Heart right ventricle (tissue), 16 donors: ENCODE results near the gene GABRR1. TPM values are rescaled to one million over a fixed set of nuclear protein-coding genes. Genes with fewer than 3 reads are reported as not detected.

Experiments
- ATAC-seq, 8 donors: fragments of 200-7000 bp; cut with Tn5 transposase; one replicate each; pipeline ENCODE4 v1.9.1; 2020; ENCODE audit warnings: mild to moderate bottlenecking in 8 of 8, moderate library complexity in 8 of 8, moderate number of reproducible peaks in 1 of 8
- DNase-seq, 2 donors: peaks; one replicate each; pipeline ENCODE4 v3.0.0-alpha.2; 2020
- H3K27ac ChIP-seq, 10 donors: fragments of 200-600 bp; sonication (generic) in 2 of 10; one replicate each; pipeline versions ENCODE4 v1.5.0 to v1.8.0; 2020 to 2022; ENCODE audit warnings: mild to moderate bottlenecking in 3 of 10
- H3K27me3 ChIP-seq, 7 donors: fragments of 200-600 bp; one replicate each; pipeline ENCODE4 v1.8.0; 2021 to 2022; ENCODE audit warnings: mild to moderate bottlenecking in 2 of 7
- H3K36me3 ChIP-seq, 9 donors: fragments of 200-600 bp; sonication (generic) in 1 of 9; one replicate each; pipeline versions ENCODE4 v1.5.0 to v1.8.0; 2020 to 2022; ENCODE audit warnings: mild to moderate bottlenecking in 2 of 9
- H3K4me1 ChIP-seq, 9 donors: fragments of 200-600 bp; sonication (generic) in 1 of 9; one replicate each; pipeline versions ENCODE4 v1.5.0 to v1.8.0; 2020 to 2022; ENCODE audit warnings: mild to moderate bottlenecking in 4 of 9
- H3K4me3 ChIP-seq, 10 donors: fragments of 200-600 bp; sonication (generic) in 2 of 10; one replicate each; pipeline versions ENCODE4 v1.5.0 to v1.8.0; 2020 to 2022; ENCODE audit warnings: mild to moderate bottlenecking in 7 of 10, moderate library complexity in 2 of 10
- H3K9me3 ChIP-seq, 11 donors: fragments of 200-600 bp in 10 of 11; sonication (generic) in 2 of 11; one replicate each; pipeline versions ENCODE4 v1.5.0 to v1.8.0; 2013 to 2022; ENCODE audit warnings: mild to moderate bottlenecking in 2 of 11, control low read depth in 1 of 11, moderate library complexity in 1 of 11
- WGBS, 2 donors: extraction: QIAGEN DNeasy Blood & Tissue Kit; methylation state at CpG; one replicate each; pipeline ENCODE4 v1.1.7; 2013; ENCODE audit warnings: inconsistent platforms in 1 of 2; 5-methylcytosine and 5-hydroxymethylcytosine counted together
- intact Hi-C, 10 donors: fragments of 100-400 bp; cut with DNase I; formaldehyde crosslinking; loops; one replicate each; pipeline versions ENCODE4 v1.11.1 to v1.14.2; 2022
- polyA plus RNA-seq, 2 donors: library from polyadenylated mRNA; stranded (reverse); fragments of 200-250 nt; gene quantifications; one replicate each; pipeline ENCODE4 v1.2.3, GENCODE V29; 2013
- total RNA-seq, 10 donors: library from RNA; stranded (reverse); fragmentation: NEBNext Ultra II Directional in 3 of 10; extraction: Animal tissue kit (Norgen Biotek cat#: 25700) in 3 of 10; gene quantifications; one replicate each; pipeline versions ENCODE4 v1.2.1 to v1.2.4, GENCODE V29; 2021 to 2023
- TF ChIP-seq, protein P1 (sequence below), 9 donors: fragments of 200-600 bp; sonication (generic) in 2 of 9; IDR thresholded peaks; one replicate each; pipeline versions ENCODE4 v1.5.0 to v1.8.0; 2021 to 2022; ENCODE audit warnings: antibody characterized with exemption in 9 of 9, mild to moderate bottlenecking in 5 of 9, moderate library complexity in 1 of 9
- donor health status: Arrhythmogenic right ventricular cardiomyopathy.
- donor health status: ischemic (EF 13 %, LVEDD 7.1; RV severe dilation, severe dysfunction).
- donor health status: healthy with polysubstance abuse.
- donor health status: DM: no; HTN: yes; CAD: no.
- donor health status: DM: no; HTN: no; CAD: no.
- donor health status: ischemic (EF 25% LVEDD 6.9; RV normal size, moderate dysfunction).
- donor health status: ischemic (EF 25% LVEDD 5.7; RV mildly dilated, moderate dysfunction).
- donor health status: healthy.
- donor health status: DM: yes; HTN: yes; CAD: no.
- donor health status: Ischemic cardiomyopathy.
- donor health status: ischemic (EF 35%, LVEDD 5.7; RV mildly dilated, moderate dysfunction).
- donor health status: nonischemic (EF 11% LVEDD 7.7; RV severe dilation, severe dysfunction).
- donor health status: DM: yes; HTN: yes; CAD: no.
- donor health status: PGD.
- donor health status: ischemic (EF 29% LVEDD 5.4; RV normal size, mild dysfunction).
- donor health status: nonischemic (EF 23%, LVEDD 6.1; RV moderate dilation, normal function).

The GABRR1 gene
- total and polyA plus RNA-seq, 12 donors: 0.01 TPM; not detected in 11

DNA sequence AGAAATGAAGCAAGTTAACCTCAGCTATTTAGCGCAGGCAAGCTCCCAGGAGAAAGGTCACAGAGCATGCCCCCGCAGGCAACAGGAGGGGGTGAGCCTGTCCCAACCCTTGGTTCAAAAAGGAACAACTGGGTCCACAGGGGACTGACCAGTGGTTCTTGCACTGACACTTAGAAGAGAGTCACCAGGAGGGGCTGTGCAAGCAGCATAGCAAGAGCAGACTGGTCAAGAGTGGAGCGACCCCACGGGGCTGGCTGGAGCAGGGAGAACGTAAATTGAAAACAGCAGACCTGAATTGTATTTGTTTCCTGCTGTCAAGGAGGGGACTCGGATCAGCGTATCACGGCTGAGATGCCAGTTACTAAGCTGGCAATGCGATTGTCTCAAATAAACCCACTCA is 32.8 kb downstream of the GABRR1 start:
- Histone ChIP-seq H3K36me3 (no peaks in the 10 kb centered on the region), H3K4me3 (no peak overlapping the region), H3K27me3 (no peaks in the 10 kb centered on the region), H3K9me3 (no peaks in the 10 kb centered on the region), H3K27ac (no peak overlapping the region), H3K4me1 (peaks cover 0 to 2% (median 0%) of the 10 kb centered on the region in 9 donors)
- DNase-seq (no peak), ATAC-seq (no peak)
- 75 to 78% methylated on average over 9 of the region's 9 CpGs for WGBS, 2 donors
- TF ChIP-seq, protein P1, sequence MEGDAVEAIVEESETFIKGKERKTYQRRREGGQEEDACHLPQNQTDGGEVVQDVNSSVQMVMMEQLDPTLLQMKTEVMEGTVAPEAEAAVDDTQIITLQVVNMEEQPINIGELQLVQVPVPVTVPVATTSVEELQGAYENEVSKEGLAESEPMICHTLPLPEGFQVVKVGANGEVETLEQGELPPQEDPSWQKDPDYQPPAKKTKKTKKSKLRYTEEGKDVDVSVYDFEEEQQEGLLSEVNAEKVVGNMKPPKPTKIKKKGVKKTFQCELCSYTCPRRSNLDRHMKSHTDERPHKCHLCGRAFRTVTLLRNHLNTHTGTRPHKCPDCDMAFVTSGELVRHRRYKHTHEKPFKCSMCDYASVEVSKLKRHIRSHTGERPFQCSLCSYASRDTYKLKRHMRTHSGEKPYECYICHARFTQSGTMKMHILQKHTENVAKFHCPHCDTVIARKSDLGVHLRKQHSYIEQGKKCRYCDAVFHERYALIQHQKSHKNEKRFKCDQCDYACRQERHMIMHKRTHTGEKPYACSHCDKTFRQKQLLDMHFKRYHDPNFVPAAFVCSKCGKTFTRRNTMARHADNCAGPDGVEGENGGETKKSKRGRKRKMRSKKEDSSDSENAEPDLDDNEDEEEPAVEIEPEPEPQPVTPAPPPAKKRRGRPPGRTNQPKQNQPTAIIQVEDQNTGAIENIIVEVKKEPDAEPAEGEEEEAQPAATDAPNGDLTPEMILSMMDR (IDR thresholded peaks at IDR 0.05): no peak
- intact Hi-C loops: no loop called here

DNA sequence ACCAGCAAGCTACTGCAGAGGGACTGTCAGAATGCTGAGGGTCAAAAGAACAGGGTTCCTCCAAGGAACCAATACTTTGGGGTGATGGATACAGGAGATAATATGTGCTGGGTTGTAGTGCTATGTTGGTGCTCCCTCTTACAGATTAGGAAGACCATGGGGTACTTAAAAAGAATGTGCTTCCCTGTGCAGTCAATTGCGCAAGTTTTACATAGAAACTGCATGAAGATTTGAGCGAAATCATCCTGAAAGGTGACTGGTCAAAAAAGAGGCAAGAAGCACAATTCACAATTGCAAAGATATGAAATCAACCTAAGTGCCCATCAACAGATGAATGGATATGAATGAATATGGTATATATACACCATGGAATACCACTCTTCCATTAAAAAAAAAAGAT is 33.9 kb downstream of the GABRR1 start:
- no peak for ATAC-seq
- TF ChIP-seq, protein P1 (IDR thresholded peaks at IDR 0.05): no peak
- H3K27ac ChIP-seq: no peak overlapping the region
- no peaks in the 10 kb centered on the region for H3K27me3 ChIP-seq
- WGBS, 2 donors: 48 to 52% methylated on average over 2 of the region's 2 CpGs
- intact Hi-C loops: no loop called here
- H3K9me3 ChIP-seq: no peaks in the 10 kb centered on the region
- H3K4me1 ChIP-seq: peaks cover 0 to 2% (median 0%) of the 10 kb centered on the region in 9 donors
- no peak overlapping the region for H3K4me3 ChIP-seq
- no peak for DNase-seq
- no peaks in the 10 kb centered on the region for H3K36me3 ChIP-seq

DNA sequence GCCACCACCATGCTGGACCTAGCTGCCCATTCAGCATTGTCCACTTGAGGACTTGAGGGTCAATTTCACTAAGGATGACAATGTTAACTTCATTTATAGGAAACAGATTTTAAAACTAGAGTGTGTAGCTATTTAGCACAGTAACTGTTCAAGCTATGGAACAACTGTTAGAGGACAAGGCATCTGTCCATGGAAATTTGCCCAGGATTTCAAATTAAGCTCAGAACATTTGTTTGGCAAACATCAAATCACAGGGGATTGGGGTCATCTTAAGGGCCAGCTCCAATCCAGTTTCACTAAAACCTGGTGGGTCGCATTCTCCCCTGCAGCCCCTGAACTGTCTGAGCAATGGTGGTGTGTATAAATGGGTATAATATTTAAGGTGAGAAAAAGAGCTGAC is 36.2 kb downstream of the GABRR1 start:
- Histone ChIP-seq H3K4me1 (peaks cover 0 to 2% (median 0%) of the 10 kb centered on the region in 9 donors), H3K27me3 (no peaks in the 10 kb centered on the region), H3K36me3 (no peaks in the 10 kb centered on the region), H3K9me3 (no peaks in the 10 kb centered on the region), H3K4me3 (no peak overlapping the region), H3K27ac (no peak overlapping the region)
- TF ChIP-seq, protein P1 (IDR thresholded peaks at IDR 0.05): no peak
- ATAC-seq (peak in 2 of 8 donors; percentile 20 to 51), DNase-seq (no peak)
- WGBS, 2 donors: 56 to 95% methylated on average over 1 of the region's 1 CpG
- intact Hi-C loops: no loop called here

DNA sequence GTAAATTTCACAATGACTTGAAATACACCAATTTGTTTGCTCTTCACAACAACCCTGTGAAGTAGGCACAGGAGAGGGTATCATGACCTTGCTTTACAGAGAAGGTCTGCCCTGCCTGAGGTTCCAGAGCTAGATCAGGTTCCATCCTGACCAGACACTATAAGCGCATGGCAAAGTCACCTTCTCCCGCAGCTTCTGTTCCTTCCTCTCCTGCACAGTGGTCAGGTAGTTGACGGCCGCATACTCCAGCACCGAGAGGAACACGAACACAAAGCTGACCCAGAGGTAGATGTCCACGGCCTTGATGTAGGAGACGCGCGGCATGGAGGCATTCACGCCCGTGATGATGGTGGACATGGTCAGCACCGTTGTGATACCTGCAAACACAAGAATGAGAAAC is 37.0 kb downstream of the GABRR1 start:
- no peak overlapping the region for H3K4me3 ChIP-seq
- no peak for ATAC-seq
- 96 to 97% methylated on average over 13 of the region's 13 CpGs for WGBS, 2 donors

More for the DNA sequence above, 37.0 kb downstream of the GABRR1 start:
- Histone ChIP-seq H3K27me3 (no peaks in the 10 kb centered on the region), H3K4me1 (peaks cover 0 to 2% (median 0%) of the 10 kb centered on the region in 9 donors), H3K36me3 (no peaks in the 10 kb centered on the region), H3K9me3 (no peaks in the 10 kb centered on the region), H3K27ac (no peak overlapping the region)
- intact Hi-C loops: no loop called here
- DNase-seq: no peak
- TF ChIP-seq, protein P1 (IDR thresholded peaks at IDR 0.05): no peak
